Measurements from ENCODE around the gene CSMD2. TPM values are rescaled to one million over a fixed set of nuclear protein-coding genes. Genes with fewer than 3 reads are reported as not detected.

Gene CSMD2
- total and polyA plus RNA-seq, 2 of the 8 experiments (the other 6 are each of a cell fraction or from before 2014, with no cell fraction given) = 7.0 to 14.7 TPM

GRCh38 chr1:33606272-33606671 is 558.8 kb downstream of the CSMD2 start:
- WGBS, 2 experiments (ENCODE audit: extremely low coverage in 1 of 2, insufficient coverage in 1 of 2, insufficient read length in 1 of 2, insufficient replicate concordance in 2 of 2, low coverage in 1 of 2, low lambda C conversion rate in 2 of 2, missing lambda C conversion rate in 1 of 2) = 89% methylated on average over 9 of the region's 9 CpGs; no CpG with 5 or more reads in 1 of the 2 experiments
- POLR2A ChIA-PET (ENCODE audit: partially characterized antibody) = no interaction called here
- TF ChIP-seq CREB1 (IDR thresholded peaks at IDR 0.05) = no peak
- no peak for TF ChIP-seq FOSL1 (IDR thresholded peaks at IDR 0.05; ENCODE audit: insufficient read depth, low read depth, low read length)
- no peak for TF ChIP-seq POU5F1 (IDR thresholded peaks at IDR 0.05; ENCODE audit: low read depth, low read length)
- TF ChIP-seq CBX8 (IDR thresholded peaks at IDR 0.05; ENCODE audit: borderline replicate concordance, low read depth, low read length) = no peak
- TF ChIP-seq YY1 (IDR thresholded peaks at IDR 0.05; ENCODE audit: low read depth, low read length) = no peak
- no peak for TF ChIP-seq SP1 (IDR thresholded peaks at IDR 0.05; ENCODE audit: low read depth, low read length)
- TF ChIP-seq RBBP5 (IDR thresholded peaks at IDR 0.05; ENCODE audit: borderline replicate concordance, low read depth, low read length) = no peak
- TF ChIP-seq TBP (IDR thresholded peaks at IDR 0.05; ENCODE audit: low read depth, low read length) = no peak

More at GRCh38 chr1:33606272-33606671, 558.8 kb downstream of the CSMD2 start:
- no peak for FAIRE-seq
- Histone ChIP-seq H2BK12ac (ENCODE audit: low read depth, low read length) (no peak overlapping the region), H3K79me1 (ENCODE audit: low read depth, low read length) (no peaks in the 10 kb centered on the region), H3K4me3 (ENCODE audit: extremely low read depth in 1 of 4, insufficient read depth in 2 of 4, low read depth in 3 of 4, low read length in 4 of 4) (no peak overlapping the region), H3K56ac (replicated peaks; ENCODE audit: insufficient read length, low read depth, low read length) (no peak overlapping the region), H2BK5ac (ENCODE audit: low read depth, low read length) (no peak overlapping the region), H3K27me3 (replicated peaks in 1 of 4; ENCODE audit: control insufficient read depth in 3 of 4, extremely low read depth in 1 of 4, insufficient read depth in 3 of 4, low read length in 3 of 4) (no peaks in the 10 kb centered on the region), H2AK5ac (ENCODE audit: low read depth, low read length) (no peak overlapping the region), H2BK15ac (ENCODE audit: low read length) (no peak overlapping the region), H3K14ac (ENCODE audit: insufficient read length) (no peak overlapping the region), H4K8ac (ENCODE audit: extremely low read depth, insufficient read depth, low read length) (peak overlapping the region; percentile 31; the same call in 1 of the 2 replicates), H3K4me1 (replicated peaks in 1 of 4; ENCODE audit: control insufficient read depth in 3 of 4, insufficient read depth in 4 of 4, low read length in 3 of 4) (no peaks in the 10 kb centered on the region), H3K4me2 (ENCODE audit: insufficient read depth in 1 of 2, low read depth in 2 of 2, low read length in 2 of 2) (no peak overlapping the region), H4K20me1 (replicated peaks in 1 of 2; ENCODE audit: control insufficient read depth in 1 of 2, insufficient read depth in 2 of 2, low read length in 2 of 2) (no peaks in the 10 kb centered on the region), H3K23ac (ENCODE audit: insufficient read length) (no peak overlapping the region), H2AFZ (ENCODE audit: low read length) (no peak overlapping the region), H3K79me2 (ENCODE audit: control insufficient read depth in 1 of 2, insufficient read depth in 2 of 2, low read length in 2 of 2) (no peaks in the 10 kb centered on the region), H3K9me3 (ENCODE audit: insufficient read depth in 2 of 2, low read depth in 1 of 2, low read length in 1 of 2) (no peaks in the 10 kb centered on the region), H2BK20ac (ENCODE audit: low read length) (no peak overlapping the region), H3K23me2 (ENCODE audit: low read depth, low read length) (no peaks in the 10 kb centered on the region), H4K5ac (ENCODE audit: insufficient read length, low read depth, low read length) (no peak overlapping the region), H3K36me3 (ENCODE audit: control insufficient read depth in 2 of 4, insufficient read depth in 4 of 4, low read length in 3 of 4) (peaks cover 0 to 2% (median 0%) of the 10 kb centered on the region in 4 experiments; a peak in 2 of 8 replicates), H4K91ac (replicated peaks; ENCODE audit: insufficient read length, low read length) (no peak overlapping the region), H3K4ac (replicated peaks; ENCODE audit: insufficient read length, low read depth, low read length) (no peak overlapping the region), H3K18ac (ENCODE audit: extremely low read depth, low read length) (no peak overlapping the region), H2BK120ac (replicated peaks; ENCODE audit: low read depth, low read length) (no peak overlapping the region), H3K27ac (ENCODE audit: low read depth, low read length) (no peak overlapping the region), H3K9ac (replicated peaks in 1 of 4; ENCODE audit: extremely low read depth in 1 of 4, low read depth in 3 of 4, low read length in 3 of 4) (no peak overlapping the region)
- no peak for DNase-seq (ENCODE audit: low read depth in 1 of 2, low spot score in 2 of 2)
- CTCF ChIA-PET (ENCODE audit: partially characterized antibody) = no interaction called here
